ENCODE results near the gene SV2A. TPM values are rescaled to one million over a fixed set of nuclear protein-coding genes. Genes with fewer than 3 reads are reported as not detected.
A peak's percentile ranks its signal among the peaks of the same experiment; 100 is the strongest.
"Not testable (repeated sequence)": the region's sequence is repeated elsewhere in the genome, so short reads cannot be mapped to it uniquely, and the experiment has no call there.

The SV2A gene
- total RNA-seq, 4 donors from 2014 or later, result 0.12 to 0.56 (median 0.30) TPM

DNA sequence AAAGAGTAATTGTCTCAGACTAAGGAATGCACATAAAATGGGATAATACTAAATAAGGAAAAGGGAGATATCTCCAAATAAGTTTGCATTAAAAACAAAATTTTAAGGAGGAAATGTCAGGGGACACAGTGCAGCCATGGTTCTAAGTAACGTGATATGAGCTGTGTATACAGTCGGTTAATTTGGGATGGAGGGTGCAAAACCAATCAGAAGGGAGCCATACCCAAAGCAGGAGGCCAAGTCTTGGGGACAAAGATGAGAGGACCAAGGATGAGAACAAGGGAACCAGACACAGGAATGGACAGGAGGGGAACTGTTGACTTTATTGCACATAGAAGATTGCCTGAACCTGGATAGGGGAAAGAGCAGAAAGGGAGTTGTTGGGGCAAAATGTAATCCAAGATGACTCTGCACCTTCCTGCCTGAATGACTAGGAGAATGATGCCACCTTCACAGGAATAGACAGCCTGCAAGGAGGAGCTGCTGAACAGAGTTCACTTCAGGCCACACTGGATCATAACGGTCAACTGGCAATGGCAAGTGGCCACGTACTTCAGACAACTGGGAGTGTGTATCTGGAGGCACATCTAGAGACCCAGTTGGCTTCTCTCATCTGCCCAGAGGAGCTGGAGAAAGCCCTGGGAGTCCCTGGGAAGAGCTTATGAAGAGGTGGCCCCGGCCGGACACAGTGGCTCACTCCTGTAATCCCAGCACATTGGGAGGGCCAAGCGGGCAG, 40.3 kb downstream of the SV2A start:
- Histone ChIP-seq H3K27ac (peak overlapping the region in 2 of 4 donors; percentile 48 to 64), H3K27me3 (no peaks in the 10 kb centered on the region), H3K36me3 (no peaks in the 10 kb centered on the region), H3K4me3 (no peak overlapping the region), H3K4me1 (peaks cover 11 to 12% of the 10 kb centered on the region in 2 donors), H3K9me3 (no peaks in the 10 kb centered on the region)
- TF ChIP-seq, protein P1, sequence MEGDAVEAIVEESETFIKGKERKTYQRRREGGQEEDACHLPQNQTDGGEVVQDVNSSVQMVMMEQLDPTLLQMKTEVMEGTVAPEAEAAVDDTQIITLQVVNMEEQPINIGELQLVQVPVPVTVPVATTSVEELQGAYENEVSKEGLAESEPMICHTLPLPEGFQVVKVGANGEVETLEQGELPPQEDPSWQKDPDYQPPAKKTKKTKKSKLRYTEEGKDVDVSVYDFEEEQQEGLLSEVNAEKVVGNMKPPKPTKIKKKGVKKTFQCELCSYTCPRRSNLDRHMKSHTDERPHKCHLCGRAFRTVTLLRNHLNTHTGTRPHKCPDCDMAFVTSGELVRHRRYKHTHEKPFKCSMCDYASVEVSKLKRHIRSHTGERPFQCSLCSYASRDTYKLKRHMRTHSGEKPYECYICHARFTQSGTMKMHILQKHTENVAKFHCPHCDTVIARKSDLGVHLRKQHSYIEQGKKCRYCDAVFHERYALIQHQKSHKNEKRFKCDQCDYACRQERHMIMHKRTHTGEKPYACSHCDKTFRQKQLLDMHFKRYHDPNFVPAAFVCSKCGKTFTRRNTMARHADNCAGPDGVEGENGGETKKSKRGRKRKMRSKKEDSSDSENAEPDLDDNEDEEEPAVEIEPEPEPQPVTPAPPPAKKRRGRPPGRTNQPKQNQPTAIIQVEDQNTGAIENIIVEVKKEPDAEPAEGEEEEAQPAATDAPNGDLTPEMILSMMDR (IDR thresholded peaks at IDR 0.05 in 4 of 5, conservative IDR thresholded peaks at IDR 0.05 in 1 of 5), result no peak
- no peak for TF ChIP-seq POLR2A (IDR thresholded peaks at IDR 0.05)
- DNase-seq (peak in 1 of 2 donors; percentile 75), ATAC-seq (peak; percentile 70 to 96)
- in situ Hi-C loops (cut with MboI; ENCODE audit: low sequenced_read_pairs in 4 of 4), result no loop called here
- intact Hi-C loops (cut with DNase I; ENCODE audit: low total_unique reads), result no loop called here

DNA sequence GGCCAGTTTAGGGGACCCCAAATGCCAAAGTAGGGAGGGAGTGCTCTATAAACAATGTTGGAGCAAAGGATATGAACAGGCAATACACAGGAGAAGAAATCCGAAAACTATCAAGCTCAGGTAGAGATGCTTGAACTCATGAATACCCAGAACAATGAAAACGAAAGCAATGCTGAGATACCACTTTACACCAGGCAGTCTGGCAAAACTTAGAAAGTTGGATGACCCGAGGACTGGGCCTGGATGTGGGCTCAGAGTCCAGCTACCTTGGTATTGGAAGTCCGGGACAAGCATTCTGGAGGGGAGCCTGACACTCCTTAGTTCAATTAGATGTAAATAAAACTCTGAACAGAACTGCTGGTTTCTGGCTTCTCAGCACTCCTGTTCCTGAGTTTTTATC, 44.6 kb downstream of the SV2A start:
- H3K36me3 ChIP-seq; H3K9me3 ChIP-seq; DNase-seq; H3K27me3 ChIP-seq; H3K27ac ChIP-seq; in situ Hi-C loops (cut with MboI; ENCODE audit: low sequenced_read_pairs in 4 of 4); ATAC-seq; H3K4me3 ChIP-seq; intact Hi-C loops (cut with DNase I; ENCODE audit: low total_unique reads): not testable (repeated sequence)
- peaks cover 11 to 12% of the 10 kb centered on the region in 2 donors for H3K4me1 ChIP-seq

DNA sequence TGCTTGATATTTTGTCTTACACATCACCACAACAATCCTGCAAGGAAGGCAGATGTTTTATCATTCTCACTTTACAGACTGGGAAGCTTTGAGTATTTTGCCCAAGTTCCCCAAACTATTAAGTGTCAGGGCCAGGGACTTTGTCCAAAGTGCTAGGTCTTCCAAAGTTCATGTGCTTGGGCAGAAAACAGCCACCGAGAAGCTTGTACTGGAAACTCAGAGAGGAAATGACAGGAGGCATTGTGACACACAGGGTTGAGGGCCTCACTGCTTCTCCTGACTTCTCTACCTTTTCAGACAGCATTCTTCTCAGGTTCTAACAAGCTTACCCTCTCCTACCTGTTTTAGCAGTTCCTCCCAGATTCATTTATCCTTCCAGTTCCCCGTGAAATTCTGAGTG, 50.8 kb downstream of the SV2A start:
- H3K27me3 ChIP-seq; H3K9me3 ChIP-seq; in situ Hi-C loops (cut with MboI; ENCODE audit: low sequenced_read_pairs in 4 of 4); DNase-seq; H3K4me1 ChIP-seq; H3K27ac ChIP-seq; H3K4me3 ChIP-seq; intact Hi-C loops (cut with DNase I; ENCODE audit: low total_unique reads); ATAC-seq; H3K36me3 ChIP-seq: not testable (repeated sequence)

DNA sequence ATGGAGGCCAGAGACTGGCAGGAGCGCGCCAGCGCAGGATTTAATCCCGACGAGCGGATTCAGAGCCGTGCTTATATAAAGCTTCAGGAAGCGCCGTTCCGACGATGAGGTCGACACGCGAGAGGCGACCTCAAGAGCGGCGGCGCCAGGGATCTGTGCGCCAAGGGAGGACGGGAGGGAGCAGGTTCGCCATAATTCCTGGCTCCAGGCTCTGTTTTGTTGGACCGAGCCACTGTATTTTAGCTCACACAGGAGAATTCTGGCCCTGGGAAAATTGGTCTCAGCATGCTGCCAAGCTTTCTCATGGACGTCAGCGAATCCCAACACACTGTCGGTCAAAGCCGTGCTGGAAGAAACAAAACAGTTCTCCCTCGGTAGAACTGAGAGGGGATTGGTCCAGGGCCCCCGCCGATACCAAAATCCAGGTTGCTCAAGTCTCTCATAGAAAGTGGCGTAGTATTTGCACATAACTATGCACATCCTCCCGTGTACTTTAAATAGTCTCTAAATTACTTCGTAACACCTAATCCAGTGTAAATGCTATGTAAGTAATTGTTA, 56.1 kb downstream of the SV2A start:
- intact Hi-C loops (cut with DNase I; ENCODE audit: low total_unique reads); H3K4me3 ChIP-seq; H3K4me1 ChIP-seq; H3K9me3 ChIP-seq; H3K27ac ChIP-seq; H3K36me3 ChIP-seq; in situ Hi-C loops (cut with MboI; ENCODE audit: low sequenced_read_pairs in 4 of 4); DNase-seq; H3K27me3 ChIP-seq: not testable (repeated sequence)
- ATAC-seq, result peak; percentile 42 to 43

DNA sequence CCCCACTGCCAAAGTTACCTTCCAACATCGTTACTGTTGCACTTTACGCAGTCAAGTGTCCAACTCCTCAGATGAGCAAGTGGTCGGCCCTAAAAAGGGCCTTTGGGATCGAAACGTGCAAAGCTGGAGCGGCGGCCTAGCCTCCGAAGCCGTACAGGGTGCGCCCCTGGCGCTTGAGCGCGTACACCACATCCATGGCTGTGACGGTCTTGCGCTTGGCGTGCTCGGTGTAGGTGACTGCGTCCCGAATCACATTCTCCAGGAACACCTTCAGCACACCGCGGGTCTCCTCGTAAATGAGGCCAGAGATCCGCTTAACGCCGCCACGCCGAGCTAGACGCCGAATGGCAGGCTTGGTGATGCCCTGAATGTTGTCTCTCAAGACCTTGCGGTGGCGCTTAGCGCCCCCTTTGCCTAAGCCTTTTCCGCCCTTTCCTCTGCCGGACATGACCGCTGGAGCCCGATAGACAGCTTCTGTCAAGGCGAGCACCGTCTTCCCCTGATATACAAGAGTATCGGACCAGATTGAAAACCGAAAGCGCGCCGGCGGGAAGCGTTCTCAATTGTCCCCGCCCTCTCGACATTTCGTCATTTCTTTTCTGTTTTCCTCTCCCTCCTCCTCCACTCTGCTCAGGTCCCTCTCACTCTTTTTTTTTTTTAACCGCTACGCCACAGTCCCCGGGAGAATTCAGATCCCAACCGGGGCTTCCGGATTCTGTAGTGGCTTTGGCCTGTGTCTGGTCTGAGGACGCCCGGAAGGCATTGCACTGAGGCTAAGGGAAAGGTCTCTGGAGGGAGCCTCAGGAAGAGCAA, 56.8 kb downstream of the SV2A start:
- H3K4me3 ChIP-seq; H3K27me3 ChIP-seq; H3K36me3 ChIP-seq; in situ Hi-C loops (cut with MboI; ENCODE audit: low sequenced_read_pairs in 4 of 4); DNase-seq; H3K27ac ChIP-seq; H3K4me1 ChIP-seq; H3K9me3 ChIP-seq; intact Hi-C loops (cut with DNase I; ENCODE audit: low total_unique reads): not testable (repeated sequence)
- ATAC-seq, result peak; percentile 90 to 92

DNA sequence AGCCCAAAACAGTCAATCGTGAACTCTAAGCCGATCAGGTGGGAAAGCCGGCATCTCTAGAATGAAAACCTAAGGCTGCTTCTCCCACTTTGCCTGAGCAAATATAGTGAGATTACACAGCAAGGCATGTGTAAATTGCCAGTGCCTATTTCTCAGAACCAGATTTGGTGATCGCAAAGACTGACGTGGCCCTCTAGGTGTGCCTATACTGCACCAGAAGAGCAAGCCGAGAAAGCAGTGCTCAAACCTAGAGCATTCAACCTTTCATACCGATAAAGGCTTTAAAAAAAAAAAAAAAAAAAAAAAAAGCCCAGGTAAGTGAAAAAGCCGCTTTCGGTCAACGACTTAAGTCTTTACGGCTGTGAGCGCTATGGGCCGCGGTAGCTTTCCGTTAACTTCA, 57.4 kb downstream of the SV2A start:
- H3K4me1 ChIP-seq; in situ Hi-C loops (cut with MboI; ENCODE audit: low sequenced_read_pairs in 4 of 4): not testable (repeated sequence)

More for the DNA sequence above, 57.4 kb downstream of the SV2A start:
- H3K36me3 ChIP-seq; H3K27me3 ChIP-seq; H3K27ac ChIP-seq; DNase-seq; intact Hi-C loops (cut with DNase I; ENCODE audit: low total_unique reads); H3K9me3 ChIP-seq; H3K4me3 ChIP-seq: not testable (repeated sequence)
- ATAC-seq, result peak in 1 of 2 donors; percentile 2

Other genes starting within 250 kb of the SV2A start
- 1 to 10 TPM in 1 of 4 donors, not detected in 3; 2.5 TPM for gene FCGR1A, start 135.2 kb downstream of the SV2A start, total RNA-seq
- gene BOLA1, start 18.3 kb downstream of the SV2A start, total RNA-seq, result 10 to 100 TPM; 17.0 to 35.4 (median 28.7) TPM
- gene SF3B4, start 10.0 kb upstream of the SV2A start, total RNA-seq, result 10 to 100 TPM in 1 of 4 donors, 1 to 10 TPM in 3; 4.4 to 17.4 (median 8.1) TPM
- gene MTMR11, start 19.0 kb upstream of the SV2A start, total RNA-seq, result 1 to 10 TPM; 1.2 to 4.6 (median 3.5) TPM
- gene OTUD7B, start 92.9 kb upstream of the SV2A start, total RNA-seq, result 10 to 100 TPM; 27.2 to 51.3 (median 43.6) TPM
- 10 to 100 TPM; 17.0 to 30.3 (median 24.7) TPM for gene VPS45, start 149.9 kb upstream of the SV2A start, total RNA-seq
- gene PLEKHO1, start 232.1 kb upstream of the SV2A start, total RNA-seq, result 10 to 100 TPM; 24.3 to 57.7 (median 40.4) TPM